SK-N-SH treated with all-trans-retinoic acid at 6 μM for 48 hours (cell line): ENCODE measurements around the gene OR10A5.

Experiments
- CREB5 ChIP-seq: fragments of 250-450 bp; sonication (Bioruptor Pico); IDR thresholded peaks from 2 replicates; pipeline ENCODE4 v1.5.1; 2020; ENCODE audit warnings: low read depth, mild to moderate bottlenecking, moderate library complexity
- CSRNP3 ChIP-seq: fragments of 250-450 bp; sonication (Bioruptor Pico); IDR thresholded peaks from 2 replicates; pipeline ENCODE4 v1.5.1; 2021; ENCODE audit warnings: mild to moderate bottlenecking, moderate library complexity
- ESRRG ChIP-seq: fragments of 250-450 bp; sonication (Bioruptor Pico); IDR thresholded peaks from 2 replicates; pipeline ENCODE4 v1.6.1; 2021; ENCODE audit warnings: mild to moderate bottlenecking
- GLIS3 ChIP-seq: fragments of 250-450 bp; sonication (Bioruptor Pico); IDR thresholded peaks from 2 replicates; pipeline ENCODE4 v1.5.0; 2020; ENCODE audit warnings: mild to moderate bottlenecking, moderate library complexity
- OSR1 ChIP-seq: fragments of 250-450 bp; sonication (Bioruptor Pico); IDR thresholded peaks from 2 replicates; pipeline ENCODE4 v1.8.0; 2022; ENCODE audit warnings: moderate library complexity, mild to moderate bottlenecking, inconsistent platforms
- PATZ1 ChIP-seq: fragments of 250-450 bp; sonication (Bioruptor Pico); IDR thresholded peaks from 2 replicates; pipeline ENCODE4 v1.8.0; 2020; ENCODE audit warnings: mild to moderate bottlenecking, moderate library complexity, borderline replicate concordance
- POU6F1 ChIP-seq: fragments of 250-450 bp; sonication (Bioruptor Pico); IDR thresholded peaks from 2 replicates; pipeline ENCODE4 v1.8.0; 2021; ENCODE audit warnings: low read depth, mild to moderate bottlenecking, moderate library complexity, borderline replicate concordance
- RARB ChIP-seq: fragments of 250-450 bp; sonication (Bioruptor Pico); IDR thresholded peaks from 2 replicates; pipeline ENCODE4 v1.8.0; 2021; ENCODE audit warnings: mild to moderate bottlenecking, moderate library complexity
- SNAI2 ChIP-seq: fragments of 250-450 bp; sonication (Bioruptor Pico); IDR thresholded peaks from 2 replicates; pipeline ENCODE4 v1.5.0; 2020; ENCODE audit warnings: mild to moderate bottlenecking, moderate library complexity
- TSHZ2 ChIP-seq: fragments of 250-450 bp; sonication (Bioruptor Pico); IDR thresholded peaks from 2 replicates; pipeline ENCODE4 v1.5.0; 2020; ENCODE audit warnings: mild to moderate bottlenecking, moderate library complexity
- ZC3H10 ChIP-seq: fragments of 250-450 bp; sonication (Bioruptor Pico); IDR thresholded peaks from 2 replicates; pipeline ENCODE4 v1.5.1; 2021; ENCODE audit warnings: mild to moderate bottlenecking, moderate library complexity
- ZFP3 ChIP-seq: fragments of 250-450 bp; sonication (Bioruptor Pico); IDR thresholded peaks from 2 replicates; pipeline ENCODE4 v1.5.0; 2020; ENCODE audit warnings: mild to moderate bottlenecking, moderate library complexity
- ZFP30 ChIP-seq: fragments of 450-650 bp; formaldehyde crosslinking; IDR thresholded peaks from 2 replicates; pipeline ENCODE4 v1.5.0; 2022; ENCODE audit warnings: mild to moderate bottlenecking, moderate library complexity
- ZNF8 ChIP-seq: fragments of 450-650 bp; formaldehyde crosslinking; IDR thresholded peaks from 2 replicates; pipeline ENCODE4 v1.5.0; 2020; ENCODE audit warnings: mild to moderate bottlenecking, moderate library complexity

GRCh38 chr11:6825231-6825744 is 20.2 kb upstream of the OR10A5 start:
- TF ChIP-seq TSHZ2 (CRISPR knock-in tag) (no peak), ZC3H10 (CRISPR knock-in tag) (no peak), PATZ1 (CRISPR knock-in tag) (no peak), RARB (CRISPR knock-in tag) (no peak), ZFP30 (CRISPR knock-in tag) (no peak), ZFP3 (no peak), ESRRG (no peak), ZNF8 (CRISPR knock-in tag) (no peak), OSR1 (CRISPR knock-in tag) (no peak), SNAI2 (CRISPR knock-in tag) (no peak), GLIS3 (CRISPR knock-in tag) (no peak), CREB5 (no peak), CSRNP3 (no peak), POU6F1 (no peak)
